Kasumi-1 (cell line): ENCODE measurements around the gene ASAP2.

Source experiments
- DNase-seq, 2 experiments: peaks; one replicate each; lab custom pipeline; 2025; lab: John Stamatoyannopoulos, UW

Gene ASAP2

GRCh38 chr2:9297807-9298206 lies 91.2 kb downstream of the ASAP2 start:
- no peak for DNase-seq

DNA sequence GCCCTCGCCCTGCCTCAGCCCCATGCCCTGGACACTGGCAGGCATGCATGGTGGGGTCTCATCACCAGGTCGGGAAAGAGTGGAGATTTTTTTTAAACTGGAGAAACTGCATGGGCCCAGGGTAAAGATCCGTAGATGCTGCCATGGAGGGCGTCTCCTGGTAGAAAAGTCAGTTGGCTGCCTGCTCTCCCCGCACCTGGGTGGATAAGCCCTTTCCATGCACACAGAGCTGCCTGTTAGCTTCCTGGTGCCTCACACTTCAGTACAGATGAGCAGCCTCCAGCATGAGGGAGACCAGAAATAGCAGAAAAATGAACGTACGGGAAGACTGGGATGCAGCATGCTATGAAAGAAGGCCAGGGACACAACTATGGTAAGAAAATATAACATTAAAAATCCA lies 92.0 kb downstream of the ASAP2 start:
- no peak for DNase-seq

DNA sequence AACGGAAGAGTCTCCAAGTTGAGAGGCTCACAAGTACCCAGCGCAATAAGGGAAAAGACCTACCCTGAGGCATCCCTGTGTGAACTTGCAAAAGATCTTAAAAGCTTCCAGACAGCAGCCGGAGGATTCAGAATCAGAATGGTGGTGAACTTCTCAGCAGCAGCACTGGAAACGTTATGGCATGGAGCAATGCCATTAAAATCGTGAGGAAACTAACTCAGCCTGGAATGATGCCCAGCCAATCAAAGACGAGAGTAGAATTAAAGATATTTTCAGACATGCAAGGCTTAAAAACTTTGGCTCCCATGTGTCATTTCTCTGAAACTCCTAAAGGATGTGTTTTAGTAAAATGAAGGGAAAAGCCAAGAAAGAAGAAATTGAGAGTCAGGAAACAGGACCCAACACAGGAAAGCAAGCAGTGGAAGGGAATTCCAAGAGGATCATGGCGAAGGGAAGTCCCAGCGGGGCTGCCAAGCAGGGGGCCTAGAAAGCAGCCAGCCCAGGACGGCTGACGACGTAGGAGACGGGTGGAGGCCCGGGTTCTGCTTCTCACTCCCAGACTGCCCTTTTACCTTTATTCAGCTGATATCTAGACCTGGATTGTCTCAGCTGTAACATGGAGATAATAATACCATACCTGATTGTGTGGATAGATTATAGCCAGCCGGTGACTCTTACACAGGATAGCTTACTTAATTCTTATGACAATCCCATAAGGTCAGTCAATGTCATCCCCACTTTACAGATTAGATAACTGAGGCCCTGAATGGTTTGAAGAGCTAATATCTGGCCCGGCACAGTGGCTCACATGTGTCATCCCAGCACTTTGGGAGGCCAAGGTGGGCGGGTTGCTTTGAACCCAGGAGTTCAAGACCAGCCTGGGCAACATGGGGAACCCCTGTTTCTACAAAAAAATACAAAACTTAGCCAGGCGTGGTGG lies 92.8 kb downstream of the ASAP2 start:
- DNase-seq, result no peak

DNA sequence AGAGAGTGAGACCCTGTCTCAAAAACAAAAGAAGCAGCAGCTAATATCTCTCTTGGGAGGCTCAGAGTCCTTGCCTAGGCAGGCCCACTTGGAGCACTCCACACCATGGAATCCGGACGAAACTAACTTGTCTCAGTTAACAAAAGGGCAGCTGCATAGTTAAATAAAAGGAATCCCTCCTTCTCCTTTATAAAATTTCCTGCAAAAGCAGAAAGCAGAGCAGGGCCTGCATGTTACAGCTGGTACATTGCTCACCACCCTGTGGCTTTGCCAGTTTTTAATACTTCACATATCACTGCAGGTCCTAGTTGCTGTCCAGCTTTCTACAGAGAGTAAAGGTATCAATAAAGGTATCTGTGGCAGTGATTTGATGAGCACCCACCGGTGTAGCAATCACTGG lies 93.6 kb downstream of the ASAP2 start:
- DNase-seq, result no peak

- DNase-seq, result no peak
Observed at GRCh38 chr2:9300829-9301453, 94.3 kb downstream of the ASAP2 start.

GRCh38 chr2:9302755-9303154 lies 96.1 kb downstream of the ASAP2 start:
- DNase-seq, result no peak

DNA sequence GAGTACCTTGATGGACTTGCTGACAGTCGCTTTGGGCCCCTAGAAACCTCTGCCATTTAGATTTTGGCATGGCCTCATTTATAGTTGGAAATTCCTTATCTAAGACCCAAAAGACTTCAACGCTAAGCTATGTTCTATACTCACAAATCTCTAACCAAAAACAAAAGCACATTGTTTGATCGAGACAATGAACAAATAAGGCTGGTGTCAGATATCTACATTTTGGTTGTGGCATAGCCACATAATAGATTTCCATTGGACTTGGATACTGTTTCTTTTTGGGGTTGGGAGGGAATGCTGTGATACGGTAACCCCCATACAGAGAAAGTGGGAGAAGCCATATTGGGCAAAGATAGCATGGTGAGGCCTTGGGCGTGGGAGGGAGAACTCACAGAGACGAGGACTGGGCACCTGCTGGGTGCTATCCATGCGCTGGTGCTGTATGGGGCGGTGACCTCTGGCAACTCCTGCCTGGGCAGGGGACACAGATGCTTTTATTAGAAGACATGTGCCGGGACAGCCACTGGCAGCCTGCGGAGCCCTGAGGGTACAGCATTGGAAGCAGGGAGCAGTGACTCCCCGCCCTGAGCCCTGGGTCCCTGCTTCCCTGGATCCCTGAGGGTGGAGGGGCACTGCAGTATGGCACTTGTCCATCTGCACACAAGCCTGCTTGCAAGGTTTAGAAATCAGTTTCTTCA lies 97.1 kb downstream of the ASAP2 start:
- no peak for DNase-seq

GRCh38 chr2:9306911-9307310 lies 100.3 kb downstream of the ASAP2 start:
- DNase-seq, result no peak

GRCh38 chr2:9307535-9307934 lies 100.9 kb downstream of the ASAP2 start:
- DNase-seq, result no peak

GRCh38 chr2:9308186-9308955 lies 101.8 kb downstream of the ASAP2 start:
- DNase-seq, result no peak

DNA sequence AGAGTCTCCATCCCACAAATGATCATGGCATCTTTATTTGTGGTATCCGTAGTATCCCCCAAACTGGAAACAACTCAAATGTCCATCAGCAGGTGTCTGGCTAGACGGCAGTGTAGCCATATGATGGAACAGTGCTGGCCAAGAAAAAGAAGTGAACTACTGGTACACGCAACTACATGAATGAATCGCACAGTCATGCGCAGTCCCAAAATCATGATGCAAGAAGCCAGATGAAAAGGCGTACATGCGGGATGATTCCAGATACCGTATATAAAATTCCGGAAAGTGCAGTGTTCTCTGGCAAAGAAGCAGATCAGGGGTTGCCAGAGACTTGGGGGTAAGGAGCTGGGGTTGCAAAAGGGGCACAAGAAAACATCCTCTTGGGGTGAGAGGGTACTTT lies 102.5 kb downstream of the ASAP2 start:
- no peak for DNase-seq

- DNase-seq, result no peak
Observed at GRCh38 chr2:9310377-9310776, 103.8 kb downstream of the ASAP2 start.

DNA sequence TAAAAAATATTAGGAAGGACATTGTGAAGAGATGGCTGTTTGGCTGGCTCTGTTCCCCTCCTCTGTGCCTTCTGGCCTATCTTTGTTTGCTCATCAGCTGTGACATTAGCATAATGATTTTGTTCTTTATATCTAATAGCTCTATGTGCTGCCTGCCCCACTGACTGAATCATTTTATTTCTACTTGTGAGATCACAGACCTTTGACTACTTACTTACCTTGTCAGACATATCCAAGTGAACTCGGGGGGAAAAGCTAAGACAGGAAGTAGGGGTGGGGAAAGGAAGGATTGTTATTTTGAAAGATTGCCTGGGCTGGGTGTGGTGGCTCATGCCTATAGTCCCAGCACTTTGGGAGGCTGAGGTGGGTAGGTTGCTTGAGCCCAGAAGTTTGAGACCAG lies 104.2 kb downstream of the ASAP2 start:
- DNase-seq, result no peak

DNA sequence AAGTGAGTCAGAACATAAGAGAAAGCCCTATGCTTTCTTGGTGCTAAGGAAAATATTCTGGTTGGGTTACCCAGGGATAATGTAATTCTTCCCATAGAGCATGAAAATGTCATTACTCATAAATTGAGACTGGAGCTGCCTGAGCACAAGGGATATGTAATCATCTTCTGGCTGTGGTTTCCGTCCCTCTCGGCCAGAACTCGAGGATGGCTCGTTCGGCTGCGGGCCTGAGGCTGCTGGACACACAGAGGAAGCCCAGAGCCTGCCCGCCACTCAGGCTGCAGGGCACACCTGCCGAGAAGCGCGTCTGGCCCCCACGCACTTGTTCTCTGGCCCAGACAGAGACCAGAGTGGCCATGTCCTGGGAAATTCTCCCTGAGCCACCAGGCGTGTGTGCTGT lies 104.9 kb downstream of the ASAP2 start:
- DNase-seq, result no peak

DNA sequence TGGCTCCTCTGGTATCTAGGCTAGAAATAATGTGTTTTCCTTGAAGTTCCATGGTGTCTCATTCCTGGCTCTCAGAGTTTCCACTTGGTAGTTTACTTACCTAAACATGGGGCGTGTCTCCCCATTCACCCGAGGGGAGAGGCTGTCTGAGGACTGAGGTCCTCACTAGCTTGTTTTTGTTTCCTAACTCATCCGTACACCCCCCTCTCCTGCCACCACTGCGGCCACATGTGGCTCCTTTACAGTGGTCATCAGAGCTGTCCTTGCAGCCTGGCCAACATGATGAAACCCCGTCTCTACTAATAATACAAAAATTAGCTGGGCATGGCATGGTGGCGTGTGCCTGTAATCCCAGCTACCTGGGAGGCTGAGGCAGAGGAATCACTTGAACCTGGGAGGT lies 106.0 kb downstream of the ASAP2 start:
- DNase-seq, result no peak

DNA sequence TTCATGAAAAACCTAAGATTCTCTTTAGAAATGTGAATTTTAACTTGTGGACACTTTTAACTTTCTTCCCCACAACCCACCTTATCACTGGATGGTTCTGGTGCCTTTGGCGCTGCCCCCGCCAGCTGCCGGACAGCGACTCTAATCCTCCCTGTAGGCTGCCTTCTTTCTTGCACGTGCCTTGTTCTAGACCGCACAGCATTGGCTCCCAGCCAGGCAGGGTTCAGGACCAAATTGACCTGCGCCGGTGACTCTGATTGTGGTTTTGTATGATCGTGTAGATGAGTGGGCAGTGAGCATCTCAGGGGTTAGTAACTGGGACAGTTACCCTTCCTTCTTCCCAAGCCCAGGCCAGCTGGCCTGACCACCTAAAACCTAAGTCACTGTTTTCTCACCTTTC lies 106.8 kb downstream of the ASAP2 start:
- no peak for DNase-seq

DNA sequence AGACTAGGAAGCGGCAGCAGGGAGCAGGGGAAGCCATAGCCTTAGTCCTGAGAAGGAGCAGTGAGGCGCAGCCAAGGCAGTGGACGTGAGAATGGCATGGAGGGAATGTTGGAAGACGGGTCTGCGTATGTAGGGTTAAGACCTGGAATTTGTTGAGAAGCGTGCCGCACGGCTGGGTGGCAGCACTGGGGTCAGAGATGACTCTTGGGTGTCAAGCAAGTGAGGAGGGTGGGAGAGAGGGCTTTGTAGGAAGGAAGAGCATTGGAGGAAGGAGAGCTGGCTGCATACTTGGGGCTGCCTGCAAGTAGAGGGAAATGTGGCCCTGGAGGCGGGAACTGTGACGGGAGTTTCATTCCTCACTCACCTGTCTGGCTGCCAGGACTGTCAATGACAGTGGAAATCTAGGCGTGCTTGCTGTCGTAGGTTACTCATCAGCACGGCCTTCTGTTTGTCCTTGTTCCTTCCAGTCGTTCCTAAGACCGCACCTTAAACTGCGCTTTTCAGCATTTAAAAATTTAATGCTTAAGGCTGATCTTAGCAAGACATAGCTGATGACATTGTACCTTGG lies 108.8 kb downstream of the ASAP2 start:
- DNase-seq, result no peak

- DNase-seq, result no peak
Observed at GRCh38 chr2:9317559-9317958, 110.9 kb downstream of the ASAP2 start.

- DNase-seq, result no peak
Observed at GRCh38 chr2:9318461-9319337, 112.1 kb downstream of the ASAP2 start.

DNA sequence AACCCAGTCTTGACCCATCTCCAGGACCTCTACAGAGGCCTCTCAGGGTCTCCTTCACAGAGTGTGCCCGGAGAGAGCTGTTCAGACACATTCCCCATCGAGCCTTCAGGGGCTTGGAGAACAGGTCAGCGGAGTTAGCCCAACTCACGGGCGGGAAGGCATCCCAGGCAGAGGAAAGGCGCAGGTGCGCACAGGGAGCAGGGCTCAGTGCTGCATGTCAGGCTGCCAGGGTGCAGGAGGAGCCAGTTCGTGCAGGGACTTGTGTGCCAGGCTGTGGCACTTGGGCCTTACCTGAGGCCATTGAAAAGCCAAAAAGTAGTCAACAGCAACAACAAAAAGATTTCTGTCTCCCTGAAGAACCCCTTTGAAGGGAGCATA lies 112.7 kb downstream of the ASAP2 start:
- no peak for DNase-seq

DNA sequence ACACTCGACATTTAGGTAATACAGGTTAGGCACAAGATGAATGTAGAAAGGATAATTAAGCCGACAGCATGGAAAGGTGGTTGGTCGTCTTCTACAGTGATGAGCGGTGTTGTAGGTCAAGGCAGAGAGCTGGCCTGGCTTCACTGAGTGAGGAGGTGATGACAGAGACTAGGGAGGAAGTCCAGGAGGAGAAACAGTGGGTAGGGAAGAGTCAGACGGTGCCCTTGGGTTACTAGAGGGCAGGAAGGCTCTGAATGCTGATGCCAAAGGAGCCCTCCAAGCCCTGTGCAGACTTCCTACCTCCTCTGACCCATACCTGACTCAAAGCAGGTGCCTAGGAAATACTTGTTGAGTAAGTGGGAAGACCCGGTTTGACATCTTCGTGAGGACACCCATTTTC lies 116.0 kb downstream of the ASAP2 start:
- no peak for DNase-seq
